ENCODE results near the gene KPNB1. TPM values are rescaled to one million over a fixed set of nuclear protein-coding genes. Genes with fewer than 3 reads are reported as not detected.

The KPNB1 gene
- total and polyA plus RNA-seq, 2 experiments from 2014 or later = 59.5 to 423 TPM

DNA sequence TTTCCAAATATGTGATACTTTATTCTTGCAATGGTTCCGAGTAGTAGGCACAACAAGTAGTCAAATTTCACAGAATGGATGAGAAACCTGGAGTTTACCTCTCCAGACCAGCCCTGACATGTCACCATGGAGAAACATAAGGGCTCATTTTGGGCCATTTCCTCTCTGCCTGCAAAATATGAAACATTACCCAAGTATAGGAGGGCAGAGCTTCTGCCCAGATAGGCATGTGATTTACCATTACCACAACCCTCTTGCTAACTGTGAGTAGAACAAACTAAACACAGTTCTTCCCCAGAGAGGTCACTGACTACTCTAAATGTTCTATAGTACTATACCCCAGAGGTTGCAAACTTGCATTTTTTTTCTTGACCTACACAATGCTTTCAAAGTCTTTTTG is 15.7 kb upstream of the KPNB1 start:
- Histone ChIP-seq H3K9ac (no peak overlapping the region), H2AFZ (no peak overlapping the region), H3K27me3 (replicated peaks; ENCODE audit: insufficient read depth) (no peaks in the 10 kb centered on the region), H3K4me3 (no peak overlapping the region), H3K27ac (no peak overlapping the region), H3K4me2 (ENCODE audit: unreplicated experiment) (no peak overlapping the region), H4K20me1 (ENCODE audit: insufficient read depth) (no peaks in the 10 kb centered on the region), H3K4me1 (ENCODE audit: insufficient read depth) (no peaks in the 10 kb centered on the region), H3K9me3 (ENCODE audit: low read depth) (no peaks in the 10 kb centered on the region), H3K9me2 (ENCODE audit: insufficient read depth) (no peaks in the 10 kb centered on the region), H3K36me3 (ENCODE audit: low read depth) (no peaks in the 10 kb centered on the region), H3F3A (ENCODE audit: insufficient read depth) (0 out of 2 replicates have a peak, but pooled peaks cover 4% of the 10 kb centered on the region), H3K79me2 (ENCODE audit: insufficient read depth) (no peaks in the 10 kb centered on the region)
- WGBS, 2 experiments (ENCODE audit: low coverage in 1 of 2, low lambda C conversion rate in 2 of 2, missing lambda C conversion rate in 2 of 2) = 93 to 95% methylated on average over 1 of the region's 1 CpG
- in situ Hi-C loops (cut with MboI) = no loop called here
- TF ChIP-seq EZH2phosphoT487 (IDR thresholded peaks at IDR 0.05; ENCODE audit: insufficient read depth, low read depth) (no peak), EZH2 (IDR thresholded peaks at IDR 0.05; ENCODE audit: insufficient read depth, poor library complexity, severe bottlenecking) (no peak)
- DNase-seq = no peak

DNA sequence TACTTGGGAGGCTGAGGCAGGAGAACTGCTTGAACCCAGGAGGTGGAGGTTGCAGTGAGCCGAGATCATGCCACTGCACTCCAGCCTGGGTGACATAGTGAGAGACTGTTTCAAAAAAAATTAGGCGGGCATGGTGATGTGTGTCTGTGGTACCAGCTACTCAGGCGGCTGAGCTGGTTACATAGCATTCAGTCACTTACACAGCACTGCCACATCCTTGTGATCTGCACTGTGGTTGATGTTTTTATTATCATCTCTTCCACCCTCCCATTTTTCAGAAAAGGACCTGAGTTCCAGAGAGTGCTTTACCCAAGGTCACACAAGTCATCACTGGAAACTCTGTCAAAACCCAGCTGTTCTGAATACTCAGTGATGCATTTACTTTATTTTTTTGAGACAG is 14.8 kb upstream of the KPNB1 start:
- Histone ChIP-seq H3K36me3 (ENCODE audit: low read depth) (no peaks in the 10 kb centered on the region), H2AFZ (no peak overlapping the region), H4K20me1 (ENCODE audit: insufficient read depth) (no peaks in the 10 kb centered on the region), H3F3A (ENCODE audit: insufficient read depth) (0 out of 2 replicates have a peak, but pooled peaks cover 2% of the 10 kb centered on the region), H3K27ac (no peak overlapping the region), H3K9me3 (ENCODE audit: low read depth) (no peaks in the 10 kb centered on the region), H3K4me1 (ENCODE audit: insufficient read depth) (no peaks in the 10 kb centered on the region), H3K79me2 (ENCODE audit: insufficient read depth) (no peaks in the 10 kb centered on the region), H3K4me3 (no peak overlapping the region), H3K27me3 (replicated peaks; ENCODE audit: insufficient read depth) (no peaks in the 10 kb centered on the region), H3K4me2 (ENCODE audit: unreplicated experiment) (no peak overlapping the region), H3K9ac (no peak overlapping the region), H3K9me2 (ENCODE audit: insufficient read depth) (no peaks in the 10 kb centered on the region)
- TF ChIP-seq EZH2phosphoT487 (IDR thresholded peaks at IDR 0.05; ENCODE audit: insufficient read depth, low read depth) (no peak), EZH2 (IDR thresholded peaks at IDR 0.05; ENCODE audit: insufficient read depth, poor library complexity, severe bottlenecking) (no peak)
- DNase-seq = no peak
- 94 to 97% methylated on average over 3 of the region's 3 CpGs for WGBS, 2 experiments (ENCODE audit: low coverage in 1 of 2, low lambda C conversion rate in 2 of 2, missing lambda C conversion rate in 2 of 2)
- in situ Hi-C loops (cut with MboI) = no loop called here

DNA sequence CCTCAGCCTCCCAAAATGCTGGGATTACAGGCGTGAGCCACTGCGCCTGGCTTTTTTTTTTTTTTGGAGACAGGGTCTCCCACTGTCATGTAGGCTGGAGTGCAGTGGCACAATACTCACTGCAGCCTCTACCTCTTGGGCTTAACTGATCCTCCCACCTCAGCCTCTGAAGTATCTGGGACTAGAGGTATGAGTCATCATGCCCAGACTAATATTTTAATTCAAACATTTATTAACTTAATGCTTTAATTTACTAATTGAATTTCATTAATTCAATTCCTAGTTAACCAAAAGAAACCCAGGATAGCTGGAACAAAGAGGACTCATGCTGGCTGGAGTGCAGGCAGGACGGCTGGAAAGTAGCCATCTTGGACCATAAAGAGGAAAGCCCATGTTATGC is 14.0 kb upstream of the KPNB1 start:
- Histone ChIP-seq H3K4me2 (ENCODE audit: unreplicated experiment) (no peak overlapping the region), H4K20me1 (ENCODE audit: insufficient read depth) (no peaks in the 10 kb centered on the region), H3K36me3 (ENCODE audit: low read depth) (no peaks in the 10 kb centered on the region), H2AFZ (no peak overlapping the region), H3K9ac (no peak overlapping the region), H3K27me3 (replicated peaks; ENCODE audit: insufficient read depth) (no peaks in the 10 kb centered on the region), H3K9me2 (ENCODE audit: insufficient read depth) (no peaks in the 10 kb centered on the region), H3K79me2 (ENCODE audit: insufficient read depth) (no peaks in the 10 kb centered on the region), H3K4me1 (ENCODE audit: insufficient read depth) (no peaks in the 10 kb centered on the region), H3K27ac (no peak overlapping the region), H3K4me3 (no peak overlapping the region), H3K9me3 (ENCODE audit: low read depth) (no peaks in the 10 kb centered on the region), H3F3A (ENCODE audit: insufficient read depth) (no peaks in the 10 kb centered on the region)
- no peak for TF ChIP-seq EZH2 (IDR thresholded peaks at IDR 0.05; ENCODE audit: insufficient read depth, poor library complexity, severe bottlenecking)
- TF ChIP-seq EZH2phosphoT487 (IDR thresholded peaks at IDR 0.05; ENCODE audit: insufficient read depth, low read depth) = no peak
- WGBS, 2 experiments (ENCODE audit: low coverage in 1 of 2, low lambda C conversion rate in 2 of 2, missing lambda C conversion rate in 2 of 2) = 94 to 99% methylated on average over 3 of the region's 3 CpGs
- in situ Hi-C loops (cut with MboI) = no loop called here
- no peak for DNase-seq

- Histone ChIP-seq H3K9me2 (ENCODE audit: insufficient read depth) (no peaks in the 10 kb centered on the region), H3K27ac (no peak overlapping the region), H3K27me3 (replicated peaks; ENCODE audit: insufficient read depth) (no peaks in the 10 kb centered on the region), H2AFZ (no peak overlapping the region), H3F3A (ENCODE audit: insufficient read depth) (no peaks in the 10 kb centered on the region), H3K9ac (no peak overlapping the region), H3K4me2 (ENCODE audit: unreplicated experiment) (no peak overlapping the region), H3K36me3 (ENCODE audit: low read depth) (no peaks in the 10 kb centered on the region), H4K20me1 (ENCODE audit: insufficient read depth) (no peaks in the 10 kb centered on the region), H3K4me3 (no peak overlapping the region), H3K9me3 (ENCODE audit: low read depth) (no peaks in the 10 kb centered on the region), H3K79me2 (ENCODE audit: insufficient read depth) (no peaks in the 10 kb centered on the region), H3K4me1 (ENCODE audit: insufficient read depth) (no peaks in the 10 kb centered on the region)
- 92 to 95% methylated on average over 2 of the region's 2 CpGs for WGBS, 2 experiments (ENCODE audit: low coverage in 1 of 2, low lambda C conversion rate in 2 of 2, missing lambda C conversion rate in 2 of 2)
- DNase-seq = no peak
- in situ Hi-C loops (cut with MboI) = no loop called here
- TF ChIP-seq EZH2phosphoT487 (IDR thresholded peaks at IDR 0.05; ENCODE audit: insufficient read depth, low read depth) (no peak), EZH2 (IDR thresholded peaks at IDR 0.05; ENCODE audit: insufficient read depth, poor library complexity, severe bottlenecking) (no peak)
These were observed 13.3 kb upstream of the KPNB1 start for GRCh38 chr17:47636273-47637030.
